Retinal pigment epithelial cell (primary cell): ENCODE results near the gene CER1.

ENCODE experiments used
- DNase-seq: peaks from one replicate; pipeline ENCODE4 v3.0.0-alpha.2; 2010; ENCODE audit warnings: low read depth
- H3K4me3 ChIP-seq: 2 replicates; pipeline ENCODE4 v1.5.1; 2011; ENCODE audit warnings: mild to moderate bottlenecking, low read length, control low read depth, moderate library complexity
- TF ChIP-seq, protein P1 (sequence below): conservative IDR thresholded peaks from 2 replicates; pipeline ENCODE4 v1.5.1; 2011; ENCODE audit warnings: low read depth, low read length, control low read depth, inconsistent platforms

The CER1 gene, protein sequence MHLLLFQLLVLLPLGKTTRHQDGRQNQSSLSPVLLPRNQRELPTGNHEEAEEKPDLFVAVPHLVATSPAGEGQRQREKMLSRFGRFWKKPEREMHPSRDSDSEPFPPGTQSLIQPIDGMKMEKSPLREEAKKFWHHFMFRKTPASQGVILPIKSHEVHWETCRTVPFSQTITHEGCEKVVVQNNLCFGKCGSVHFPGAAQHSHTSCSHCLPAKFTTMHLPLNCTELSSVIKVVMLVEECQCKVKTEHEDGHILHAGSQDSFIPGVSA

DNA sequence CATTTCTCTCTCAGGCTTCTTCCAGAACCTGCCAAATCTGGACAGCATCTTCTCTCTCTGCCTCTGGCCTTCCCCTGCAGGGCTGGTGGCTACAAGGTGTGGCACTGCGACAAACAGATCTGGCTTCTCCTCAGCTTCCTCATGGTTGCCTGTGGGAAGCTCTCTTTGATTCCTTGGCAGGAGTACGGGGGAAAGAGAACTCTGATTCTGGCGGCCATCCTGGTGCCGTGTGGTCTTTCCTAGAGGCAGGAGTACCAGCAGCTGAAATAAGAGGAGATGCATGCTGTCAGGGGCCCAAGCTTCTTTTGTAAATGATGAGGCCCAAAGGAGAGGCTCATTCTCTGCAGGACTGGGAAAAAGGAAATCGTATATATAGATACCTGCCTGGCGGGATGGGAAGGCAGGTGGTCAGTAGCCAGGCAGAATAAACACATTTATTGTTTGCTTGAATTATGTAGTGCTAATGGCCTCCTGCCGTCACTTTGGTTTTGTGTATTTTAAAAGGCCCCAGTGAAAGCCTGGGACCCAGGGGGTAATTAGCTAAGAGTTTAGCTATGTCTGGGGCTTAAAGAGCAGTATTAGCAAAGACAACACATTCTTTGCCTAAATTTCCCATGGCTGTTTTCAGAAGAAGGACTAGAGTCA, at the start of gene CER1:
CER1 (minus strand) TSS at position 343 of the 645 bp plus-strand sequence; CDS start at position 282, 61 bp downstream.
- no peak for DNase-seq
- no peak within 1 kb of the TSS for H3K4me3 ChIP-seq
- TF ChIP-seq, protein P1, sequence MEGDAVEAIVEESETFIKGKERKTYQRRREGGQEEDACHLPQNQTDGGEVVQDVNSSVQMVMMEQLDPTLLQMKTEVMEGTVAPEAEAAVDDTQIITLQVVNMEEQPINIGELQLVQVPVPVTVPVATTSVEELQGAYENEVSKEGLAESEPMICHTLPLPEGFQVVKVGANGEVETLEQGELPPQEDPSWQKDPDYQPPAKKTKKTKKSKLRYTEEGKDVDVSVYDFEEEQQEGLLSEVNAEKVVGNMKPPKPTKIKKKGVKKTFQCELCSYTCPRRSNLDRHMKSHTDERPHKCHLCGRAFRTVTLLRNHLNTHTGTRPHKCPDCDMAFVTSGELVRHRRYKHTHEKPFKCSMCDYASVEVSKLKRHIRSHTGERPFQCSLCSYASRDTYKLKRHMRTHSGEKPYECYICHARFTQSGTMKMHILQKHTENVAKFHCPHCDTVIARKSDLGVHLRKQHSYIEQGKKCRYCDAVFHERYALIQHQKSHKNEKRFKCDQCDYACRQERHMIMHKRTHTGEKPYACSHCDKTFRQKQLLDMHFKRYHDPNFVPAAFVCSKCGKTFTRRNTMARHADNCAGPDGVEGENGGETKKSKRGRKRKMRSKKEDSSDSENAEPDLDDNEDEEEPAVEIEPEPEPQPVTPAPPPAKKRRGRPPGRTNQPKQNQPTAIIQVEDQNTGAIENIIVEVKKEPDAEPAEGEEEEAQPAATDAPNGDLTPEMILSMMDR, result no peak

DNA sequence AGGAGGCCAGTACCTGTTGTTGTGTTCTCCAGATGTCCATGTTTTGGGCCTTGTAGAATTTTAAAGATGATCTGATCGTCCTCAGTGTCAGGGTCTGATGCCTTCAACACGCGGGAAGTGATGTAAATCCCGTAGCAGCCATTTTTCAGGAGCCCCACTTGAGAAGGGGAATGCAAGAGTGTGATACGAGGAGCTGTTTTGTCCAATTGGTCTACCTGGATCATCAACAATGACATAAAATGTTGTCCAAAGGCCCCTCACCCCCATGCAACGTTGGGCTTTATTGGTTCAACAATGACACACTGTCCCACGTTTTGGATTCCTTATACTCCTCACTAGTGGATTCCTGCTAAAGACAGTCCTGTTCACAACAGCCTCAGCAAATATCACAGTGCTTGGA, 48.1 kb upstream of the CER1 start:
- no peak for DNase-seq
- no peak overlapping the region for H3K4me3 ChIP-seq
- TF ChIP-seq, protein P1, result no peak

DNA sequence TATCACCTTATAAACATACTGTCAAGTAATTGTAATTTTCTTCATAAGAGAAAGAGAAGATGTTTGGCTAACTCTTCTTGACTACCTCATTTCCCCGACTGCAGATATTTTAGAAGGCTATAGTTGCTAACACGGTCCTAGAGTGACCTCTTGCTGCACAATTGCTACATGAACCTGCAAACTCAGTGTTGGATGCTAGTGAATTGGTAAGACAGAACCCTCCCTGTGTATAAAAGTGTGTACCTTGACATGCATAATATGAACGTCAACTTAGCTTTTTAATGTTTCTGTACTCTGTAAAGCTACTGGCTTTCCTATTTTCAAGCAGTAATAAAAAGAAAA, 46.7 kb upstream of the CER1 start:
- H3K4me3 ChIP-seq, result no peak overlapping the region
- TF ChIP-seq, protein P1, result peak; percentile 56
- DNase-seq, result no peak

DNA sequence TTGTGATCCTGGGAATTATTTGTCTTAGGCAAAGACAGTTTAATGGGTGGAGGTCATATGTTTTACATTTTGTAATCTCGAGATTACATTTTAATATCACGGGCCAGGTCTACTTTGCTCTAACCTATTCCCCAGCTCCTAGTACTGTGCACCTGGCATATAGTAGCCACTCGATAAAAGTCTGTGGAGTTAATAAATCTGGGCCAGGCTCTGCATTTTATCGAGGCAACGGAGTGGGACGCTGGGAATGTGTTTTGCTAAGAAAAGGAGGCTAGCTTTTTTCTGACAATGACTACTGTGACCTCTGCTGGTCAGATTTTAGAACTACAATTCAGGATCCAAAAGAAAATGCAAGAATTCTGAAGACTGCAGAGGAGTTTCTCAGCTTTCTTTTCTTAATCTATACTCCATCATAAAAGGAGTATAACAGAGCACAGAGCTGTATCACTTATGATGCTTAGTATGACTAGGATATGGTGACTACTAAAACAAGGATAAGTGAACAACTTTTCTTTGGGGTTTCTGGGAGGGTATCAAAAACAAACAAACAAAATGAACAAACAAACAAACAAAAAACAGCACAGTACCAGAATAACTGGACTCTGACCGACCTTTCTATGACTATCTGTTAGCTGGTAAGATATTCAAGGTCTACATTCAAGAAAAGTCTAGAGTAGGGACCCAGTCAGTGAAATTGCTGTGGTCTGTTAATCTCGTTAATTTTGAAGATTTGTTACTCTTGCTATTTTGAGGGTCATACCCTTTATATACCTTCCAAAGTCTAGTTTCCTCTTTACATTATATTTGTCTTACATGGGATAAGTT, 46.1 kb upstream of the CER1 start:
- no peak for DNase-seq
- TF ChIP-seq, protein P1, result peak; percentile 69
- no peak overlapping the region for H3K4me3 ChIP-seq

DNA sequence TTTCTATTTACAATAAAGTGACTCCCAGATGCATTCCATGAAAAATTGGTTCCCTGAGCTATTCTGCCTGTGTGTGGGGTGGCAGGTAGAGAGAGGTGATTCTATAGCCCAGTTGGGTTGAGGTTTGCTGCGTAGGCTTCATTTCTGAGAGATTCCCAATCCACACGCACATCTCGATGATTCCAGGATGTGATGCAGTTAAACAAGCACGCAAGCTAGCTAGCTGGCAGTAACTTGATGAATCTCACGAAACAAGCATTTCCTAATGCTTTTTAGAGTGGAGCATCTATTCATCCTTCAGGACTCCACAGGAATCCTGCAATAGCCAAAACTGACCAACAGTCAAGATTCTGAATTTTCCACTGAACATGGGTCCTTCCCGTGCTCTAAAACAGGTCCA, 43.8 kb upstream of the CER1 start:
- TF ChIP-seq, protein P1, result no peak
- no peak overlapping the region for H3K4me3 ChIP-seq
- no peak for DNase-seq

DNA sequence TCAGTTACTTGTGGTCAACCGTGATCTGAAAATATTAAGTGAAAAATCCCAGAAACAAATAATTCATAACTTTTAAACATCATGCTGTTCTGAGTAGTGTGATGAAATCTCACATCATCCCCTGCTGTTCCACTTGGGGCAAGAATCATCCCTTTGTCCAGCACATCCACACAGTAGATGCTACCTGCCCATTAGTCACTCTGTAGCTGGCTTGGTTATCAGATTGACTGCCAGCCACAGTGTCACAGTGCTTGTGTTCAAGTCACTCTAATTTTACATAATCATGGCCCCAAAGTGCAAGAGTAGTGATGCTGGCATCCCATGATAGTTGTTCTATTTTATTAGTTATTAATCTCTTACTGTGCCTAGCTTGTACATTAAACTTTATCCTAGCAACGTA, 39.1 kb upstream of the CER1 start:
- DNase-seq, result no peak
- TF ChIP-seq, protein P1, result no peak
- H3K4me3 ChIP-seq, result no peak overlapping the region

DNA sequence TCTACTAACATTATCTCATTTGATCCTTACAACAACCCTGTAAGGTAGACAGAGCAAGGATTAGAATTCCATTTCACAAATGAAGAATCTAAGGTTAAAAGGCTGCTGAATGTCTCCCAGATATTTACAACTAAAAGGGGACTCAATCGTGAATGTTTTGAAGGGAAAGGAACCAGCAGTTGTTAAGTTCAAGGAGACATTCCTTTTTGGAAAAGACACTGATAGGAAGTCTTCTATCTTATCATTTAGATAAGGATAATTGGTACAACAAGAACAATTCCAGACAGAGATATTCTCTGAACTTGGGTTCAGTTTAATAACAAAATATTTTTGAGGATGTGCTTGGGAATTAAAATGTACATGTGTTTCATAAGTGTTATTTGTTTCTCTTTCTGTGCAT, 37.5 kb upstream of the CER1 start:
- H3K4me3 ChIP-seq, result no peak overlapping the region
- DNase-seq, result no peak
- TF ChIP-seq, protein P1, result no peak
